Measurements from ENCODE around the gene GABRB1.

Gene GABRB1

GRCh38 chr4:47315346-47315745 lies 284.0 kb downstream of the GABRB1 start:
- no peak for DNase-seq
- Histone ChIP-seq H3K4me2 (ENCODE audit: low read depth, low read length) (no peak overlapping the region), H3K4me1 (ENCODE audit: low read length) (no peaks in the 10 kb centered on the region), H3K9me2 (replicated peaks; ENCODE audit: insufficient read depth, low read length) (no peaks in the 10 kb centered on the region), H3K36me3 (replicated peaks; ENCODE audit: insufficient read depth, low read length) (no peaks in the 10 kb centered on the region), H2AFZ (ENCODE audit: low read length) (no peak overlapping the region), H3K4me3 (ENCODE audit: low read length) (no peak overlapping the region), H3K27ac (ENCODE audit: low read length) (no peak overlapping the region), H3K27me3 (replicated peaks; ENCODE audit: insufficient read depth, low read length) (no peaks in the 10 kb centered on the region), H3K79me2 (ENCODE audit: low read length) (no peaks in the 10 kb centered on the region), H3K9me3 (replicated peaks; ENCODE audit: insufficient read depth, low read length) (no peaks in the 10 kb centered on the region), H3K9ac (ENCODE audit: low read length) (no peak overlapping the region), H3F3A (ENCODE audit: insufficient read depth, low read length) (no peaks in the 10 kb centered on the region), H4K20me1 (ENCODE audit: insufficient read depth, low read length) (no peaks in the 10 kb centered on the region)
- no peak for TF ChIP-seq EZH2phosphoT487 (IDR thresholded peaks at IDR 0.05; ENCODE audit: low read length)
- TF ChIP-seq, protein P1, sequence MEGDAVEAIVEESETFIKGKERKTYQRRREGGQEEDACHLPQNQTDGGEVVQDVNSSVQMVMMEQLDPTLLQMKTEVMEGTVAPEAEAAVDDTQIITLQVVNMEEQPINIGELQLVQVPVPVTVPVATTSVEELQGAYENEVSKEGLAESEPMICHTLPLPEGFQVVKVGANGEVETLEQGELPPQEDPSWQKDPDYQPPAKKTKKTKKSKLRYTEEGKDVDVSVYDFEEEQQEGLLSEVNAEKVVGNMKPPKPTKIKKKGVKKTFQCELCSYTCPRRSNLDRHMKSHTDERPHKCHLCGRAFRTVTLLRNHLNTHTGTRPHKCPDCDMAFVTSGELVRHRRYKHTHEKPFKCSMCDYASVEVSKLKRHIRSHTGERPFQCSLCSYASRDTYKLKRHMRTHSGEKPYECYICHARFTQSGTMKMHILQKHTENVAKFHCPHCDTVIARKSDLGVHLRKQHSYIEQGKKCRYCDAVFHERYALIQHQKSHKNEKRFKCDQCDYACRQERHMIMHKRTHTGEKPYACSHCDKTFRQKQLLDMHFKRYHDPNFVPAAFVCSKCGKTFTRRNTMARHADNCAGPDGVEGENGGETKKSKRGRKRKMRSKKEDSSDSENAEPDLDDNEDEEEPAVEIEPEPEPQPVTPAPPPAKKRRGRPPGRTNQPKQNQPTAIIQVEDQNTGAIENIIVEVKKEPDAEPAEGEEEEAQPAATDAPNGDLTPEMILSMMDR (IDR thresholded peaks at IDR 0.05; ENCODE audit: low read length) = no peak
- TF ChIP-seq EZH2 (optimal IDR thresholded peaks at IDR 0.05; ENCODE audit: low read depth, low read length) = no peak

DNA sequence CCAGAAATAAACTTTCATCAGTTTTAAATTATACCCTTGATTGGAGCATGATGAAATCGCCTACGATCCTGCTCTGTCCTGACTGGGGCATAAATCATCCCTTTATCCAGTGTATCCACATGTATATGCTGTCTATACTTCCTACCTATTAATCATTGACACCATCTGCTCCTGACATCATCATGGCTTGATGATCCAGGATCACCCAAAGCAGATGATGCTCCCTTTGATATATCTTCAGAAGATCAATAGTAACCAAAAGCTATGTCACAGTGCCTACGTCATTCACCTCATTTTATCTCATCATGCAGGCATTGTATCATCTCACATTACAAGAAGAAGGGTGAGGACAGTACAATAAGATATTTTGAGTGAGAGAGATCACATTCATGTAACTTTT lies 294.7 kb downstream of the GABRB1 start:
- no peaks in the 10 kb centered on the region for H3K4me1 ChIP-seq (ENCODE audit: low read length)
- H3K4me2 ChIP-seq (ENCODE audit: low read depth, low read length) = no peak overlapping the region
- no peaks in the 10 kb centered on the region for H3K36me3 ChIP-seq (replicated peaks; ENCODE audit: insufficient read depth, low read length)
- H3K4me3 ChIP-seq (ENCODE audit: low read length) = no peak overlapping the region
- no peaks in the 10 kb centered on the region for H3K9me3 ChIP-seq (replicated peaks; ENCODE audit: insufficient read depth, low read length)
- no peak overlapping the region for H3K9ac ChIP-seq (ENCODE audit: low read length)
- H3K27ac ChIP-seq (ENCODE audit: low read length) = no peak overlapping the region
- no peak overlapping the region for H2AFZ ChIP-seq (ENCODE audit: low read length)
- no peaks in the 10 kb centered on the region for H4K20me1 ChIP-seq (ENCODE audit: insufficient read depth, low read length)
- no peaks in the 10 kb centered on the region for H3K27me3 ChIP-seq (replicated peaks; ENCODE audit: insufficient read depth, low read length)
- no peak for DNase-seq
- H3K9me2 ChIP-seq (replicated peaks; ENCODE audit: insufficient read depth, low read length) = no peaks in the 10 kb centered on the region
- no peaks in the 10 kb centered on the region for H3F3A ChIP-seq (ENCODE audit: insufficient read depth, low read length)
- TF ChIP-seq, protein P1 (IDR thresholded peaks at IDR 0.05; ENCODE audit: low read length) = no peak
- TF ChIP-seq EZH2phosphoT487 (IDR thresholded peaks at IDR 0.05; ENCODE audit: low read length) (no peak), EZH2 (optimal IDR thresholded peaks at IDR 0.05; ENCODE audit: low read depth, low read length) (no peak)
- no peaks in the 10 kb centered on the region for H3K79me2 ChIP-seq (ENCODE audit: low read length)

DNA sequence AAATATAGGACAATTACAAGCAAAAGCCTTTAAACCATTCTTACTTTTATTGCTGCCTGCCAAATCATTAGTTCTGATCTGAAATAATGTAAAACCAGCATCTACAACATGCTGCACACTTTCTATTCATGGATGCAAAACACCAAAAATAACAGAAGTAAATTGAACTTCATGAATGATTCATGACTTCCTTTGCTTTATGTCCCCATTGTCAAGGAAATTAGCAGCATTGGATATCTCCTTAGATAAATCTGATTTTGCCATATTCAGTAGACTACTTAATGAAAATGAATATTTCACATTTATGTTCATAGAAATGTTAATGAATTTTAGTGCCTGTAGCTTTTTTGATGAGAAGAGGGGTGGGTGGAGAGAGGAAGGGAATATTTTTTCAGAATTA lies 299.5 kb downstream of the GABRB1 start:
- Histone ChIP-seq H3K9ac (ENCODE audit: low read length) (no peak overlapping the region), H3K79me2 (ENCODE audit: low read length) (no peaks in the 10 kb centered on the region), H3K4me2 (ENCODE audit: low read depth, low read length) (no peak overlapping the region), H4K20me1 (ENCODE audit: insufficient read depth, low read length) (no peaks in the 10 kb centered on the region), H3K27ac (ENCODE audit: low read length) (no peak overlapping the region), H3K4me1 (ENCODE audit: low read length) (no peaks in the 10 kb centered on the region), H3K27me3 (replicated peaks; ENCODE audit: insufficient read depth, low read length) (no peaks in the 10 kb centered on the region), H3K9me2 (replicated peaks; ENCODE audit: insufficient read depth, low read length) (no peaks in the 10 kb centered on the region), H3K4me3 (ENCODE audit: low read length) (no peak overlapping the region), H3K9me3 (replicated peaks; ENCODE audit: insufficient read depth, low read length) (no peaks in the 10 kb centered on the region), H3K36me3 (replicated peaks; ENCODE audit: insufficient read depth, low read length) (no peaks in the 10 kb centered on the region), H3F3A (ENCODE audit: insufficient read depth, low read length) (no peaks in the 10 kb centered on the region), H2AFZ (ENCODE audit: low read length) (no peak overlapping the region)
- DNase-seq = no peak
- TF ChIP-seq, protein P1 (IDR thresholded peaks at IDR 0.05; ENCODE audit: low read length) = no peak
- TF ChIP-seq EZH2 (optimal IDR thresholded peaks at IDR 0.05; ENCODE audit: low read depth, low read length) = no peak
- TF ChIP-seq EZH2phosphoT487 (IDR thresholded peaks at IDR 0.05; ENCODE audit: low read length) = no peak
